Keratinocyte (primary cell): ENCODE measurements around the gene SORBS1. TPM values are rescaled to one million over a fixed set of nuclear protein-coding genes. Genes with fewer than 3 reads are reported as not detected.
"Not testable (repeated sequence)": the region's sequence is repeated elsewhere in the genome, so short reads cannot be mapped to it uniquely, and the experiment has no call there.

Experiments
- DNase-seq: peaks from one replicate; pipeline ENCODE4 v3.0.0-alpha.2; 2011; ENCODE audit warnings: low read depth, missing footprints, low spot score
- FAIRE-seq: peaks from 2 replicates; lab custom pipeline; 2011; peaks lifted over from hg19 to GRCh38; lab: Jason Lieb, UNC
- H2AFZ ChIP-seq: 2 replicates; pipeline ENCODE4 v1.6.0; 2012; ENCODE audit warnings: low read length, control low read depth, inconsistent platforms; ENCODE audit not compliant: control insufficient read depth
- H3K27ac ChIP-seq: 2 replicates; pipeline ENCODE4 v1.5.1; 2011; ENCODE audit warnings: low read length; ENCODE audit not compliant: control insufficient read depth, insufficient read depth
- H3K27me3 ChIP-seq: 3 replicates; pipeline ENCODE4 v1.6.0; 2011; ENCODE audit warnings: low read length; ENCODE audit not compliant: control insufficient read depth, insufficient read depth; ENCODE audit errors: extremely low read depth
- H3K36me3 ChIP-seq, 2 experiments: 2 replicates in 1 of 2; 3 replicates in 1 of 2; pipeline ENCODE4 v1.5.1; 2011; ENCODE audit warnings: low read length in 2 of 2, mild to moderate bottlenecking in 1 of 2; ENCODE audit not compliant: control insufficient read depth in 2 of 2, insufficient read depth in 2 of 2; ENCODE audit errors: extremely low read depth in 1 of 2
- H3K4me1 ChIP-seq: 3 replicates; pipeline ENCODE4 v1.5.1; 2011; ENCODE audit warnings: low read length; ENCODE audit not compliant: control insufficient read depth, insufficient read depth; ENCODE audit errors: extremely low read depth
- H3K4me2 ChIP-seq: 3 replicates; pipeline ENCODE4 v1.6.0; 2011; ENCODE audit warnings: low read depth, low read length; ENCODE audit not compliant: control insufficient read depth, insufficient read depth; ENCODE audit errors: extremely low read depth
- H3K4me3 ChIP-seq, 3 experiments: fragments of 200-600 bp in 1 of 3; sonication (generic) in 1 of 3; 2 replicates in 2 of 3; 3 replicates in 1 of 3; pipeline ENCODE4 v1.5.1; 2011 to 2016; ENCODE audit warnings: low read length in 3 of 3, mild to moderate bottlenecking in 3 of 3, control low read depth in 2 of 3, inconsistent platforms in 1 of 3, low read depth in 1 of 3, mixed read lengths in 1 of 3, mixed run types in 1 of 3, moderate library complexity in 1 of 3; ENCODE audit not compliant: control insufficient read depth in 2 of 3, insufficient read depth in 2 of 3; ENCODE audit errors: extremely low read depth in 1 of 3
- H3K79me2 ChIP-seq: 2 replicates; pipeline ENCODE4 v1.6.0; 2012; ENCODE audit warnings: low read length; ENCODE audit not compliant: control insufficient read depth, insufficient read depth
- H3K9ac ChIP-seq: 3 replicates; pipeline ENCODE4 v1.6.0; 2011; ENCODE audit warnings: low read length; ENCODE audit not compliant: control insufficient read depth, insufficient read depth; ENCODE audit errors: extremely low read depth
- H3K9me1 ChIP-seq: 3 replicates; pipeline ENCODE4 v1.6.0; 2011; ENCODE audit warnings: low read length; ENCODE audit not compliant: control insufficient read depth, insufficient read depth; ENCODE audit errors: extremely low read depth
- H3K9me3 ChIP-seq: 2 replicates; pipeline ENCODE4 v1.5.1; 2012; ENCODE audit warnings: low read depth, low read length; ENCODE audit not compliant: control insufficient read depth
- H4K20me1 ChIP-seq: 3 replicates; pipeline ENCODE4 v1.6.0; 2011; ENCODE audit warnings: low read length; ENCODE audit not compliant: control insufficient read depth, insufficient read depth; ENCODE audit errors: extremely low read depth
- CTCF ChIP-seq, 3 experiments: IDR thresholded peaks in 1 of 3; conservative IDR thresholded peaks in 1 of 3; optimal IDR thresholded peaks in 1 of 3; 2 replicates in 2 of 3; 3 replicates in 1 of 3; pipeline versions ENCODE3 to v1.5.1; 2011; ENCODE audit warnings: low read length in 3 of 3, mild to moderate bottlenecking in 3 of 3, moderate library complexity in 2 of 3, control low read depth in 1 of 3, inconsistent platforms in 1 of 3; ENCODE audit not compliant: insufficient read depth in 2 of 3; ENCODE audit errors: extremely low read depth in 1 of 3
- EZH2 ChIP-seq: IDR thresholded peaks from one replicate; pipeline ENCODE4 v1.6.1; 2012; ENCODE audit warnings: inconsistent platforms, mild to moderate bottlenecking, low read length, moderate library complexity
- dilution Hi-C: fragments of 300-500 bp; cut with MboI; formaldehyde crosslinking; loops from one replicate; pipeline ENCODE4 v1.7.0; 2020; ENCODE audit warnings: low sequenced_read_pairs; ENCODE audit not compliant: extremely low pct_ligation_motif_present
- polyA plus RNA-seq, 5 experiments: library from polyadenylated mRNA; depleted of rRNA in 3 of 5; stranded (reverse) in 3 of 5; stranded (forward) in 1 of 5; unstranded in 1 of 5; fragments of >200 nt; gene quantifications; 1 replicate in 1 of 5; 2 replicates in 3 of 5; 3 replicates in 1 of 5; pipeline versions ENCODE4 v1.2.1 to v1.2.3, GENCODE V29; 2011 to 2012; ENCODE audit warnings: missing spikeins in 2 of 5, low read depth in 1 of 5, low replicate concordance in 1 of 5

SORBS1 gene
- polyA plus RNA-seq, 1 donor (not counting 4 experiments of a cell fraction or from before 2014, with no cell fraction given): 0.42 TPM

- Histone ChIP-seq H3K79me2 (no peaks in the 10 kb centered on the region), H3K4me3 (no peak overlapping the region), H3K27me3 (no peaks in the 10 kb centered on the region), H3K9me3 (no peaks in the 10 kb centered on the region), H3K4me2 (no peak overlapping the region), H2AFZ (no peak overlapping the region), H3K9ac (no peak overlapping the region), H3K4me1 (peaks cover 17% of the 10 kb centered on the region), H4K20me1 (no peaks in the 10 kb centered on the region), H3K36me3 (no peaks in the 10 kb centered on the region), H3K27ac (no peak overlapping the region), H3K9me1 (no peaks in the 10 kb centered on the region)
- DNase-seq (no peak), FAIRE-seq (no peak)
- dilution Hi-C loops: no loop called here
- no peak for TF ChIP-seq EZH2
- no peak for TF ChIP-seq CTCF (optimal IDR thresholded peaks at IDR 0.05 in 1 of 3, IDR thresholded peaks at IDR 0.05 in 1 of 3, conservative IDR thresholded peaks at IDR 0.05 in 1 of 3; ENCODE audit: extremely low read depth in 1 of 3, insufficient read depth in 2 of 3, low read length in 3 of 3)
Measured at GRCh38 chr10:95350219-95350829, 210.8 kb downstream of the SORBS1 start.

DNA sequence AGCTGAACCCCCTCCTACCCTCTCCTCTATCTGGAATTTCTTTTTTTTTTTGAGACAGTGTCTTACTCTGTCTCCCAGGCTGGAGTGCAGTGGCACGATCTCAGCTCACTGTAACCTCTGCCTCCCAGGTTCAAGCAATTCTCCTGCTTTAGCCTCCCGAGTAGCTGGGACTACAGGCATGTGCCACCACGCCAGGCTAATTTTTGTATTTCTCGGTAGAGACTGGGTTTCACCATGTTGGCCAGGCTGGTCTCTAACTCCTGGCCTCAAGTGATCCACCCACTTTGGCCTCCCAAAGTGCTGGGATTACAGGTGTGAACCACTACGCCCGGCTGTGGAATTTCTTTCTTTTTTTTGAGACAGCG, 213.8 kb downstream of the SORBS1 start:
- H3K9me1 ChIP-seq, H3K27me3 ChIP-seq, H3K9me3 ChIP-seq, FAIRE-seq, H3K4me3 ChIP-seq, H3K4me2 ChIP-seq, dilution Hi-C loops, H3K36me3 ChIP-seq, H3K27ac ChIP-seq, H3K9ac ChIP-seq, H2AFZ ChIP-seq, DNase-seq, H4K20me1 ChIP-seq, H3K79me2 ChIP-seq: not testable (repeated sequence)
- H3K4me1 ChIP-seq: peaks cover 17% of the 10 kb centered on the region
